ENCODE results near the gene RPL19.
"Not testable (repeated sequence)": the region's sequence is repeated elsewhere in the genome, so short reads cannot be mapped to it uniquely, and the experiment has no call there.

RPL19 gene

DNA sequence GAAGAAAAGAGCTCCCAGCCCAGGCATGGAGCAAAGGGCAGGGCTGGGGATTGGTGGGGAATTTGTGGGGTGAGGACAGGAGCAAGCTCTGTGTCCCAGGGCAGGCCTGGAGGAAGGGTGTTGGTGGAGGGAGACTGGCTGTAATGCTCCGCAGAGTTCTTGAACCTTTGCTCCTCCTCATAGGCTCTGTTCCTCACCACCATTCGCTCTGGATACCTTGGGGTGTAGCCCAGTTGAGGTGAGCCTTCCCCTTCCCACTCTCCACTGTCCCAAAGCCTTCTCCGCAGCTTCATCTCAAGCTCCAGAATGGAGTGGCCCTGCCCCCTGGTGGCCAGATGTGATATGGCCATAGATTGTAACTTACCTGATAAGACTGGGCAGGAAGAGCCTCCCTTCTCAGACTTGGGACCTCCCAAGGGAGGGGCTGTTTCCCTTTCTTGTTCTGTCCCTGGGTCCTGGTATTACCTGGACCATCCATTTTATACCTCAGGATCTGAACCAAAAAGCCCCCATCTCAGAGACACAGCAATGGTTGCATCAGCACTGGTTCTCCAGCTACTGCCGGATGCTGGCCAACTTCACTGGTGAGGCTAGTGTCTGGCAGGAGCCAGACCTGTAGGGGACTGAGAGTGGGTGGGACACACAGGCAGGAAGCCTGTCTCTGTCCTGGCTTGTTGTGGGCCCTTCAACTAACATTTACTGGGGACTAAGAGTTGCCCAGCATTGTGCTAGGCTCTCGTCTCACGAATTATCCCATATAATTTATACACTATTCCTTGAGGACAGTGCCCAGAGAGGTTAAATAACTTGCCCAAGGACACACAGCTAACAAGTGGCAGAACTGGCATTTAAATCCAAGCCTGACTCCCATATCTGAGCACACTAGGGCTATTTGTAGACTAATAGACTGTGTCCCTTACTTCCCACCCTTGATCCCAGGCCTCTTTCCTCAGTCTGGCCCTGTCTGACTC, 44.8 kb downstream of the RPL19 start:
- DNase-seq (ENCODE audit: low spot score), result peak; percentile 91

DNA sequence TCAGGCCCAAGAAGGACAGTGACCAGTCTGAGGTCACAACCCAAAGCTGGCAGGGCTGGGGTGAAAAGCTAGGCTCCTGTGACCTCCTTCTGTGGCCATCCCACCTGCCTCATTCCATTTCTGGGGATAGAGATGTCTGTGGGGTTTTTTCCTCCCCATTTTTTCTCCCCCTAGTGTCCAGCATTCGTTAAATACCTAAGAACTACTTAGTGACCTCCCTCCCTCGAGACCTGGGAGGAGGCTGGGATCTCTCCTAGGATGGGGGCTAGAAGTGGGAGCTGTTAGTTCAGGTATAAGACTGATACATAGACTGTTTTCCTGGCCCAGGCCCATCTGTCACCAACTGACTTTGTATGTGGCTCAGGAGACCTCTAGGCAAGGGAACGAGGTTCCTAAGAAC, 46.2 kb downstream of the RPL19 start:
- no peak for DNase-seq (ENCODE audit: low spot score)

- not testable (repeated sequence) for DNase-seq (ENCODE audit: low spot score)
Measured at GRCh38 chr17:39250076-39250475, 50.0 kb downstream of the RPL19 start.

- no peak for DNase-seq (ENCODE audit: low spot score)
Measured at GRCh38 chr17:39251997-39252396, 51.9 kb downstream of the RPL19 start.

DNA sequence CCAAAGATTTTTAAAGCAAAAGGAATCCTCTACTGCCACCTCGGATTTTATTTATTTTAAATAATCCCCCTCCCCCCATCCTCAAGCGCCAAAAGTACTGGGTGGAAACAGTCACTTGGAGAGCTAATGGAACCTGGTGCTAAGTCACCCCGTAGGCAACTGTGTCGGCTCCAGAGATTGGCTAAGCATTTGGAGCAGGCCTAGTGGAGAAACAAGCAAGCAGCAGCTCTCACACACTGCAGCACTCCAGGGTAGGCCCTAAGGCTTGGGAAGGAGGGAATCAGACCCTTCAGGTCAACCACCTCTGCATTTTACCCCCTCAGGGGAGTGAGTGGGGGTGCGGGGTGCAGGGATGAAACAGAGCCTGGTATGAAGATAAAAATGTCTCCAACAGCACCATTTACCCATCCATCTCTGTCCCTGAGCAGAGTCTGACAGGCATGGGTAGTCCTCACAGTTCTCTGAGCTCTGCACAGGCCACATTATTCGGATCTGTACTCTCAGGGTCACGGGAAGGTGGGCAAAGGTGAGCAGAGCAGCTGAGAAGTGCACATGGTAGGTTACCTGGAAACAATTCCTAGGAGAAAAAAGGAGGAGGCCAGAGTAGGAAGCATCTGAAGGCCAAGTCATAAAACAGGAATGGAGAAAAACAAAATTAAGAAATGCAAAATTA, 52.8 kb downstream of the RPL19 start:
- no peak for DNase-seq (ENCODE audit: low spot score)
